Progenitor cell of endocrine pancreas (in vitro differentiated cells): ENCODE measurements around the gene CD40LG. TPM values are rescaled to one million over a fixed set of nuclear protein-coding genes. Genes with fewer than 3 reads are reported as not detected.

Source experiments
- DNase-seq: peaks from one replicate; pipeline ENCODE4 v3.0.0; 2021; ENCODE audit warnings: low spot score; ENCODE audit not compliant: unreplicated experiment
- H3K27ac Mint-ChIP-seq: 2 replicates; pipeline ENCODE4 v1.8.0; 2021; ENCODE audit warnings: mild to moderate bottlenecking, moderate library complexity, mixed read lengths
- H3K27me3 Mint-ChIP-seq: 2 replicates; pipeline ENCODE4 v1.8.0; 2021; ENCODE audit warnings: mixed read lengths
- H3K36me3 Mint-ChIP-seq: 2 replicates; pipeline ENCODE4 v1.8.0; 2022; ENCODE audit warnings: mixed read lengths; ENCODE audit not compliant: insufficient read depth
- H3K4me1 Mint-ChIP-seq: 2 replicates; pipeline ENCODE4 v1.8.0; 2021; ENCODE audit warnings: low read depth, mixed read lengths
- H3K4me3 Mint-ChIP-seq: 2 replicates; pipeline ENCODE4 v1.8.0; 2021; ENCODE audit warnings: low read depth, mild to moderate bottlenecking, moderate library complexity, mixed read lengths
- H3K9me3 Mint-ChIP-seq: 2 replicates; pipeline ENCODE4 v1.8.0; 2021; ENCODE audit warnings: low read depth, mixed read lengths
- CTCF ChIP-seq: fragments of 200-600 bp; sonication (generic); IDR thresholded peaks from one replicate; pipeline ENCODE4 v1.5.0; 2021; ENCODE audit warnings: antibody characterized with exemption, mild to moderate bottlenecking; ENCODE audit not compliant: unreplicated experiment
- total RNA-seq: library from RNA; stranded (reverse); gene quantifications from 2 replicates; pipeline ENCODE4 v1.2.1, GENCODE V29; 2021

Gene CD40LG
- total RNA-seq, 1 donor from 2014 or later: not detected

GRCh38 chrX:136684120-136684519 lies 36.2 kb downstream of the CD40LG start:
- DNase-seq: no peak
- peaks cover 9% of the 10 kb centered on the region for H3K9me3 Mint-ChIP-seq
- H3K36me3 Mint-ChIP-seq: no peaks in the 10 kb centered on the region
- no peak for TF ChIP-seq CTCF
- no peaks in the 10 kb centered on the region for H3K27me3 Mint-ChIP-seq
- H3K4me3 Mint-ChIP-seq: no peak overlapping the region
- no peaks in the 10 kb centered on the region for H3K4me1 Mint-ChIP-seq
- no peak overlapping the region for H3K27ac Mint-ChIP-seq

GRCh38 chrX:136687457-136687856 lies 39.5 kb downstream of the CD40LG start:
- DNase-seq: no peak
- H3K9me3 Mint-ChIP-seq: peaks cover 6% of the 10 kb centered on the region
- no peaks in the 10 kb centered on the region for H3K27me3 Mint-ChIP-seq
- no peak overlapping the region for H3K27ac Mint-ChIP-seq
- H3K4me3 Mint-ChIP-seq: no peak overlapping the region
- no peaks in the 10 kb centered on the region for H3K36me3 Mint-ChIP-seq
- no peak for TF ChIP-seq CTCF
- no peaks in the 10 kb centered on the region for H3K4me1 Mint-ChIP-seq

GRCh38 chrX:136689436-136689835 lies 41.5 kb downstream of the CD40LG start:
- Mint-ChIP-seq H3K4me1 (no peaks in the 10 kb centered on the region), H3K27ac (no peak overlapping the region), H3K27me3 (no peaks in the 10 kb centered on the region), H3K4me3 (no peak overlapping the region), H3K36me3 (no peaks in the 10 kb centered on the region), H3K9me3 (peaks cover 6% of the 10 kb centered on the region)
- no peak for DNase-seq
- TF ChIP-seq CTCF: no peak

GRCh38 chrX:136691028-136691809 lies 43.3 kb downstream of the CD40LG start:
- Mint-ChIP-seq H3K27ac (no peak overlapping the region), H3K4me1 (no peaks in the 10 kb centered on the region), H3K9me3 (peaks cover 6% of the 10 kb centered on the region), H3K27me3 (no peaks in the 10 kb centered on the region), H3K36me3 (no peaks in the 10 kb centered on the region), H3K4me3 (no peak overlapping the region)
- no peak for TF ChIP-seq CTCF
- no peak for DNase-seq

GRCh38 chrX:136692271-136692670 lies 44.3 kb downstream of the CD40LG start:
- TF ChIP-seq CTCF: no peak
- no peak for DNase-seq
- no peaks in the 10 kb centered on the region for H3K4me1 Mint-ChIP-seq
- H3K4me3 Mint-ChIP-seq: no peak overlapping the region
- H3K9me3 Mint-ChIP-seq: peaks cover 6% of the 10 kb centered on the region
- no peak overlapping the region for H3K27ac Mint-ChIP-seq
- H3K36me3 Mint-ChIP-seq: no peaks in the 10 kb centered on the region
- H3K27me3 Mint-ChIP-seq: no peaks in the 10 kb centered on the region
